Activated CD8-positive, alpha-beta memory T cell treated with anti-CD3 and anti-CD28 coated beads for 36 hours (primary cell): ENCODE measurements around the gene SMYD3. TPM values are rescaled to one million over a fixed set of nuclear protein-coding genes. Genes with fewer than 3 reads are reported as not detected.

Experiments used
- CTCF ChIA-PET: fragments of 350-600 bp; sonication (Branson Sonifier 250); formaldehyde crosslinking; loops from one replicate; lab custom pipeline; 2021; ENCODE audit warnings: antibody characterized with exemption; lab: Charles Lee
- POLR2A ChIA-PET: fragments of 350-600 bp; sonication (Branson Sonifier 250); formaldehyde crosslinking; loops from one replicate; lab custom pipeline; 2021; ENCODE audit warnings: antibody characterized with exemption; lab: Charles Lee
- total RNA-seq, 2 experiments: library from RNA; stranded (reverse); gene quantifications; one replicate each; pipeline ENCODE4 v1.2.3, GENCODE V29; 2021

The SMYD3 gene
- total RNA-seq, 2 experiments from 2014 or later, result 17.6 to 20.5 TPM

- ChIA-PET CTCF (no interaction called here), POLR2A (no interaction called here)
Measured at GRCh38 chr1:246151796-246152434, 355.2 kb downstream of the SMYD3 start.

- ChIA-PET POLR2A (no interaction called here), CTCF (no interaction called here)
Measured at GRCh38 chr1:246149543-246149942, 357.5 kb downstream of the SMYD3 start.

- ChIA-PET POLR2A (no interaction called here), CTCF (no interaction called here)
Measured at GRCh38 chr1:246147524-246148461, 359.3 kb downstream of the SMYD3 start.

- CTCF ChIA-PET, result no interaction called here
- POLR2A ChIA-PET, result no interaction called here
Measured at GRCh38 chr1:246146804-246147523, 360.1 kb downstream of the SMYD3 start.

GRCh38 chr1:246145900-246146299, 361.2 kb downstream of the SMYD3 start:
- CTCF ChIA-PET, result no interaction called here

GRCh38 chr1:246144931-246145330, 362.1 kb downstream of the SMYD3 start:
- CTCF ChIA-PET, result no interaction called here
- POLR2A ChIA-PET, result no interaction called here

More at GRCh38 chr1:246145900-246146299, 361.2 kb downstream of the SMYD3 start:
- POLR2A ChIA-PET, result no interaction called here

- CTCF ChIA-PET, result no interaction called here
- POLR2A ChIA-PET, result no interaction called here
Measured at GRCh38 chr1:246142320-246142893, 364.7 kb downstream of the SMYD3 start.

GRCh38 chr1:246141306-246141705, 365.8 kb downstream of the SMYD3 start:
- CTCF ChIA-PET, result no interaction called here

GRCh38 chr1:246139745-246140182, 367.3 kb downstream of the SMYD3 start:
- ChIA-PET CTCF (no interaction called here), POLR2A (no interaction called here)

More at GRCh38 chr1:246141306-246141705, 365.8 kb downstream of the SMYD3 start:
- POLR2A ChIA-PET, result no interaction called here

GRCh38 chr1:246138781-246139180, 368.3 kb downstream of the SMYD3 start:
- POLR2A ChIA-PET, result no interaction called here
- CTCF ChIA-PET, result no interaction called here

GRCh38 chr1:246136477-246136876, 370.6 kb downstream of the SMYD3 start:
- CTCF ChIA-PET, result no interaction called here
- POLR2A ChIA-PET, result no interaction called here

GRCh38 chr1:246134789-246135188, 372.3 kb downstream of the SMYD3 start:
- POLR2A ChIA-PET, result no interaction called here
- CTCF ChIA-PET, result no interaction called here

GRCh38 chr1:246131095-246131494, 376.0 kb downstream of the SMYD3 start:
- ChIA-PET POLR2A (no interaction called here), CTCF (no interaction called here)

GRCh38 chr1:246128494-246129069, 378.5 kb downstream of the SMYD3 start:
- CTCF ChIA-PET, result no interaction called here
- POLR2A ChIA-PET, result no interaction called here

- CTCF ChIA-PET, result interaction anchor here (0.6 kb wide), 1 partner anchor 1243 kb away, joined by 3 read pairs; no protein-coding TSS in a partner anchor
- POLR2A ChIA-PET, result no interaction called here
Measured at GRCh38 chr1:246126580-246126979, 380.5 kb downstream of the SMYD3 start.

- CTCF ChIA-PET, result no interaction called here
- POLR2A ChIA-PET, result no interaction called here
Measured at GRCh38 chr1:246122071-246122470, 385.0 kb downstream of the SMYD3 start.

GRCh38 chr1:246121533-246121932, 385.5 kb downstream of the SMYD3 start:
- CTCF ChIA-PET, result no interaction called here
- POLR2A ChIA-PET, result no interaction called here

GRCh38 chr1:246117066-246117791, 389.9 kb downstream of the SMYD3 start:
- ChIA-PET CTCF (no interaction called here), POLR2A (no interaction called here)

GRCh38 chr1:246114369-246114768, 392.7 kb downstream of the SMYD3 start:
- ChIA-PET POLR2A (no interaction called here), CTCF (no interaction called here)
